Hindlimb muscle (tissue), 1 donor: ENCODE measurements around the gene GDA. TPM values are rescaled to one million over a fixed set of nuclear protein-coding genes. Genes with fewer than 3 reads are reported as not detected.
"Not testable (repeated sequence)": the region's sequence is repeated elsewhere in the genome, so short reads cannot be mapped to it uniquely, and the experiment has no call there.

ENCODE experiments used
- DNase-seq: peaks from one replicate; pipeline ENCODE4 v3.0.0-alpha.2; 2013
- polyA plus RNA-seq: library from polyadenylated mRNA; unstranded; fragments of 120-200 nt; gene quantifications from one replicate; pipeline ENCODE4 v1.2.1, GENCODE V29; 2013; ENCODE audit not compliant: insufficient read length

Gene GDA
- polyA plus RNA-seq, 1 donor, result 0.30 TPM

- no peak for DNase-seq
Measured at GRCh38 chr9:72210522-72210921, 61.3 kb downstream of the GDA start.

- no peak for DNase-seq
Measured at GRCh38 chr9:72211047-72211446, 61.8 kb downstream of the GDA start.

- DNase-seq, result no peak
Measured at GRCh38 chr9:72213906-72214305, 64.7 kb downstream of the GDA start.

- DNase-seq, result no peak
Measured at GRCh38 chr9:72217306-72217842, 68.1 kb downstream of the GDA start.

GRCh38 chr9:72220589-72220988 lies 71.3 kb downstream of the GDA start:
- no peak for DNase-seq

- no peak for DNase-seq
Measured at GRCh38 chr9:72226146-72226812, 77.0 kb downstream of the GDA start.

- no peak for DNase-seq
Measured at GRCh38 chr9:72228282-72228681, 79.0 kb downstream of the GDA start.

- DNase-seq, result no peak
Measured at GRCh38 chr9:72232778-72233177, 83.5 kb downstream of the GDA start.

GRCh38 chr9:72247549-72247948 lies 98.3 kb downstream of the GDA start:
- DNase-seq, result no peak

- no peak for DNase-seq
Measured at GRCh38 chr9:72251589-72251988, 102.3 kb downstream of the GDA start.

GRCh38 chr9:72254901-72255545 lies 105.8 kb downstream of the GDA start:
- no peak for DNase-seq

GRCh38 chr9:72255569-72255968 lies 106.3 kb downstream of the GDA start:
- no peak for DNase-seq

GRCh38 chr9:72256931-72257330 lies 107.7 kb downstream of the GDA start:
- no peak for DNase-seq

GRCh38 chr9:72257814-72258213 lies 108.6 kb downstream of the GDA start:
- DNase-seq, result no peak

- DNase-seq, result no peak
Measured at GRCh38 chr9:72262063-72262462, 112.8 kb downstream of the GDA start.

GRCh38 chr9:72263572-72263971 lies 114.3 kb downstream of the GDA start:
- no peak for DNase-seq

- DNase-seq, result no peak
Measured at GRCh38 chr9:72268961-72269360, 119.7 kb downstream of the GDA start.

- DNase-seq, result not testable (repeated sequence)
Measured at GRCh38 chr9:72270359-72270758, 121.1 kb downstream of the GDA start.

- DNase-seq, result peak; percentile 34
Measured at GRCh38 chr9:72271613-72272478, 122.6 kb downstream of the GDA start.

- DNase-seq, result no peak
Measured at GRCh38 chr9:72274441-72274840, 125.2 kb downstream of the GDA start.

- no peak for DNase-seq
Measured at GRCh38 chr9:72274916-72275315, 125.7 kb downstream of the GDA start.

GRCh38 chr9:72276429-72276828 lies 127.2 kb downstream of the GDA start:
- no peak for DNase-seq

GRCh38 chr9:72278959-72279358 lies 129.7 kb downstream of the GDA start:
- DNase-seq, result no peak
